ENCODE data around the gene ANGPTL5. TPM values are rescaled to one million over a fixed set of nuclear protein-coding genes. Genes with fewer than 3 reads are reported as not detected.

The ANGPTL5 gene
- total and polyA plus RNA-seq, 10 donors: not detected

DNA sequence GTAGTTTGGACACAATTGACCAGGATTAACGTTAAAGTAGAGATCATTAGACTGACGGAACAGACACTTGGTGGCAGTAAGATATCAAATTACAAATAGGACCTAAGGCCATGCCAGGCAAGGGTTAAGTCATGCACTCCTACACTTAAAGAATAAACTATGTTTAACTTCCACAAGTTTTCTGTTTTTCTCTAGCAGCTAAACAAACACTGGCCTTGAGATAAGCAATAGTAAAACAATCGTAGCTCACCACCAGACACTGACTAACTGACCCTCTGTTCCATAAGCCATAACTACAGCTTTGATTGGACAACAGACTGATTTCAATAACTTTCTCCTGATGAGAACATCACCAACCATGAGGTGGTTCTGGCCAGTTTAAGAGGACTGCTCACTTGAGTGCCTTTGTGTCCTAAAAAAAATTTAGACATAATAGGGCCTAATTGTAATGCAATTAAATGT, 3.5 kb downstream of the ANGPTL5 start:
- peaks cover 0 to 29% (median 17%) of the 10 kb centered on the region in 6 donors for H3K4me1 ChIP-seq
- no peak overlapping the region for H3K4me3 ChIP-seq
- H3K9me3 ChIP-seq: no peaks in the 10 kb centered on the region
- H3K27ac ChIP-seq: no peak overlapping the region
- TF ChIP-seq POLR2A (IDR thresholded peaks at IDR 0.05): no peak
- no peak for TF ChIP-seq POLR2AphosphoS5 (IDR thresholded peaks at IDR 0.05)
- TF ChIP-seq, protein P1, sequence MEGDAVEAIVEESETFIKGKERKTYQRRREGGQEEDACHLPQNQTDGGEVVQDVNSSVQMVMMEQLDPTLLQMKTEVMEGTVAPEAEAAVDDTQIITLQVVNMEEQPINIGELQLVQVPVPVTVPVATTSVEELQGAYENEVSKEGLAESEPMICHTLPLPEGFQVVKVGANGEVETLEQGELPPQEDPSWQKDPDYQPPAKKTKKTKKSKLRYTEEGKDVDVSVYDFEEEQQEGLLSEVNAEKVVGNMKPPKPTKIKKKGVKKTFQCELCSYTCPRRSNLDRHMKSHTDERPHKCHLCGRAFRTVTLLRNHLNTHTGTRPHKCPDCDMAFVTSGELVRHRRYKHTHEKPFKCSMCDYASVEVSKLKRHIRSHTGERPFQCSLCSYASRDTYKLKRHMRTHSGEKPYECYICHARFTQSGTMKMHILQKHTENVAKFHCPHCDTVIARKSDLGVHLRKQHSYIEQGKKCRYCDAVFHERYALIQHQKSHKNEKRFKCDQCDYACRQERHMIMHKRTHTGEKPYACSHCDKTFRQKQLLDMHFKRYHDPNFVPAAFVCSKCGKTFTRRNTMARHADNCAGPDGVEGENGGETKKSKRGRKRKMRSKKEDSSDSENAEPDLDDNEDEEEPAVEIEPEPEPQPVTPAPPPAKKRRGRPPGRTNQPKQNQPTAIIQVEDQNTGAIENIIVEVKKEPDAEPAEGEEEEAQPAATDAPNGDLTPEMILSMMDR (IDR thresholded peaks at IDR 0.05 in 8 of 11, conservative IDR thresholded peaks at IDR 0.05 in 3 of 11): no peak
- DNase-seq: no peak
- intact Hi-C loops (cut with DNase I; ENCODE audit: low total_unique reads): no loop called here
- WGBS, 5 donors: 55 to 71% (median 65%) methylated on average over 3 of the region's 3 CpGs
- no peaks in the 10 kb centered on the region for H3K27me3 ChIP-seq (replicated peaks in 1 of 7)
- H3K36me3 ChIP-seq: no peaks in the 10 kb centered on the region

DNA sequence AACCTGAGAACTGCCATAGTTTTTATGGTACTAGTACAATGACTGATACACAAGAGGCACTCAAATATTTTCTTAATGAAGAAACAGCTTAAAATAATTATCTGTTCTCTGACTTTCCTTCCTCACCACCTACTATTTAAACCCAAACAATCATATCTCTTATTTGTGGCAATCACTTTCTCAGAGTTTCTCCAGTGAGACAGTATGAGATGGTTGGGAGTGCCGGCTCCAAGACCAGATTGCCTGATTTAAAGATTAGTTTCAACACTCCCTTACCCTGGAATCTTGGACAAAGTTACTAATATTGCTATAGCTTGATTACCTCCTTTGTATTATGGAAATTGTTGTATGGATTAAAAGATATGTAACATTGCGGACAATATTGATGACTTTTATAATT, 7.2 kb downstream of the ANGPTL5 start:
- H3K4me3 ChIP-seq: no peak overlapping the region
- intact Hi-C loops (cut with DNase I; ENCODE audit: low total_unique reads): no loop called here
- H3K36me3 ChIP-seq: no peaks in the 10 kb centered on the region
- TF ChIP-seq POLR2A (IDR thresholded peaks at IDR 0.05) (no peak), POLR2AphosphoS5 (IDR thresholded peaks at IDR 0.05) (no peak)
- TF ChIP-seq, protein P1 (IDR thresholded peaks at IDR 0.05 in 8 of 11, conservative IDR thresholded peaks at IDR 0.05 in 3 of 11): no peak
- DNase-seq: no peak
- H3K27me3 ChIP-seq (replicated peaks in 1 of 7): peaks cover 0 to 3% (median 0%) of the 10 kb centered on the region in 7 donors
- 87 to 96% (median 91%) methylated on average over 2 of the region's 2 CpGs for WGBS, 5 donors
- no peaks in the 10 kb centered on the region for H3K9me3 ChIP-seq
- peaks cover 0 to 4% (median 2%) of the 10 kb centered on the region in 6 donors for H3K4me1 ChIP-seq
- no peak overlapping the region for H3K27ac ChIP-seq

DNA sequence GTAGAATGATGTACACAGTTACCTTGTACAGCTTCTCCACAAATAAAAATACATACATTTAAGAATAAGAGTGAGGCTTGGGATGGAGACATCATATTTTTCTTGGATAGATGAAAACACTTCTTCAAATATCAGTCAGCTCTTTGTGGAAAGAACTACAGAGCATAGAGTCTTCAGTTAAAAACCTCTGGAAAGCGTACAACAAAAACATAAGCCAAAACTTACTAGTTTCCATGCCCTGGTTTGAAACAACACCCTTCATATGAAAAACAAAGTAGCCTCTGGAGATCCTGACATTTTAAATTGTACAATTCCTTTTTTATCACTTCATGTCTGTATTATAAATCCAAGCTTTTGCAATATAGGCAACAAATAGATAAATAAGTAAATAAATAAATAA, 8.5 kb downstream of the ANGPTL5 start:
- H3K4me1 ChIP-seq: no peaks in the 10 kb centered on the region
- H3K27ac ChIP-seq: no peak overlapping the region
- no peak overlapping the region for H3K4me3 ChIP-seq
- intact Hi-C loops (cut with DNase I; ENCODE audit: low total_unique reads): no loop called here
- H3K9me3 ChIP-seq: no peaks in the 10 kb centered on the region
- peaks cover 0 to 9% (median 0%) of the 10 kb centered on the region in 7 donors for H3K27me3 ChIP-seq (replicated peaks in 1 of 7)
- no peak for DNase-seq
- H3K36me3 ChIP-seq: no peaks in the 10 kb centered on the region
- 85 to 100% (median 91%) methylated on average over 1 of the region's 1 CpG for WGBS, 5 donors
- TF ChIP-seq POLR2AphosphoS5 (IDR thresholded peaks at IDR 0.05) (no peak), POLR2A (IDR thresholded peaks at IDR 0.05) (no peak)
- TF ChIP-seq, protein P1 (IDR thresholded peaks at IDR 0.05 in 8 of 11, conservative IDR thresholded peaks at IDR 0.05 in 3 of 11): no peak

DNA sequence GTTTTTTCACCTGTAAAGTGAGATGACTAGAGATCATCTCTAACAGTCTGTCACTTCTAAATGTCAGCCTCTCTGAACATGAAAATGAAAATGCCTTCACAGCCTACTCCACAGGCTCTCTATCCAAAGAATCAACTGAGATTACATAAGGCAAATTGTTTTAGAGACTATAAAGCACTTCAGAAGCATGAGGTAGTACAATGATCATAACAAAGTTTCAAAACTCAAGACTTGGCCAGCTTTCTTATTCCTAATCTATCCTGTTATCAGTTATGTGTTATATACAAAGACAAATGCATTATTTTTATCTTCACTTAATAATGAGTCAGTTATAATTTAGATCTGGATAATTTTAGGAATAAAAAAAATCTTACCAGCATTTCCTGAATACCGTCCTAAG, 21.8 kb downstream of the ANGPTL5 start:
- TF ChIP-seq, protein P1 (IDR thresholded peaks at IDR 0.05 in 8 of 11, conservative IDR thresholded peaks at IDR 0.05 in 3 of 11): no peak
- TF ChIP-seq POLR2AphosphoS5 (IDR thresholded peaks at IDR 0.05): no peak
- no peak for TF ChIP-seq POLR2A (IDR thresholded peaks at IDR 0.05)
- WGBS, 5 donors: 36 to 66% (median 60%) methylated on average over 1 of the region's 1 CpG
- intact Hi-C loops (cut with DNase I; ENCODE audit: low total_unique reads): no loop called here

More for the DNA sequence above, 21.8 kb downstream of the ANGPTL5 start:
- Histone ChIP-seq H3K4me3 (no peak overlapping the region), H3K27ac (no peak overlapping the region), H3K36me3 (no peaks in the 10 kb centered on the region), H3K9me3 (no peaks in the 10 kb centered on the region), H3K4me1 (no peaks in the 10 kb centered on the region), H3K27me3 (replicated peaks in 1 of 7) (peaks cover 0 to 3% (median 0%) of the 10 kb centered on the region in 7 donors)
- no peak for DNase-seq
